ENCODE data around the gene CENPN. TPM values are rescaled to one million over a fixed set of nuclear protein-coding genes. Genes with fewer than 3 reads are reported as not detected.

The CENPN gene
- total RNA-seq, 1 donor from 2014 or later: 31.0 TPM

- DNase-seq (ENCODE audit: extremely low spot score, unreplicated experiment): no peak
- Mint-ChIP-seq H3K4me1 (ENCODE audit: unreplicated experiment) (peaks cover 8% of the 10 kb centered on the region), H3K27ac (peak overlapping the region; percentile 61), H3K27me3 (no peaks in the 10 kb centered on the region), H3K36me3 (peaks cover 13% of the 10 kb centered on the region), H3K9me3 (no peaks in the 10 kb centered on the region), H3K4me3 (peak overlapping the region; percentile 52)
- TF ChIP-seq CTCF (conservative IDR thresholded peaks at IDR 0.05): no peak
Measured at GRCh38 chr16:80996688-80997138, 10.3 kb upstream of the CENPN start.

- no peak for DNase-seq (ENCODE audit: extremely low spot score, unreplicated experiment)
- no peaks in the 10 kb centered on the region for H3K27me3 Mint-ChIP-seq
- peaks cover 8% of the 10 kb centered on the region for H3K4me1 Mint-ChIP-seq (ENCODE audit: unreplicated experiment)
- peak overlapping the region; percentile 61 for H3K27ac Mint-ChIP-seq
- peaks cover 11% of the 10 kb centered on the region for H3K36me3 Mint-ChIP-seq
- H3K9me3 Mint-ChIP-seq: no peaks in the 10 kb centered on the region
- TF ChIP-seq CTCF (conservative IDR thresholded peaks at IDR 0.05): no peak
- H3K4me3 Mint-ChIP-seq: peak overlapping the region; percentile 52
Measured at GRCh38 chr16:80997139-80997798, 9.7 kb upstream of the CENPN start.

GRCh38 chr16:80997964-80998620, 8.9 kb upstream of the CENPN start:
- peaks cover 12% of the 10 kb centered on the region for H3K4me1 Mint-ChIP-seq (ENCODE audit: unreplicated experiment)
- no peaks in the 10 kb centered on the region for H3K27me3 Mint-ChIP-seq
- no peak overlapping the region for H3K27ac Mint-ChIP-seq
- DNase-seq (ENCODE audit: extremely low spot score, unreplicated experiment): no peak
- H3K36me3 Mint-ChIP-seq: peaks cover 11% of the 10 kb centered on the region
- no peak overlapping the region for H3K4me3 Mint-ChIP-seq
- H3K9me3 Mint-ChIP-seq: no peaks in the 10 kb centered on the region
- no peak for TF ChIP-seq CTCF (conservative IDR thresholded peaks at IDR 0.05)

- no peak for DNase-seq (ENCODE audit: extremely low spot score, unreplicated experiment)
- Mint-ChIP-seq H3K9me3 (no peaks in the 10 kb centered on the region), H3K27ac (no peak overlapping the region), H3K27me3 (no peaks in the 10 kb centered on the region), H3K4me1 (ENCODE audit: unreplicated experiment) (peaks cover 31% of the 10 kb centered on the region), H3K4me3 (no peak overlapping the region), H3K36me3 (peaks cover 11% of the 10 kb centered on the region)
- TF ChIP-seq CTCF (conservative IDR thresholded peaks at IDR 0.05): no peak
Measured at GRCh38 chr16:81000873-81001272, 6.1 kb upstream of the CENPN start.

GRCh38 chr16:81001330-81001729, 5.7 kb upstream of the CENPN start:
- H3K36me3 Mint-ChIP-seq: peaks cover 11% of the 10 kb centered on the region
- DNase-seq (ENCODE audit: extremely low spot score, unreplicated experiment): no peak
- no peak overlapping the region for H3K27ac Mint-ChIP-seq
- H3K9me3 Mint-ChIP-seq: no peaks in the 10 kb centered on the region
- no peak for TF ChIP-seq CTCF (conservative IDR thresholded peaks at IDR 0.05)
- no peaks in the 10 kb centered on the region for H3K27me3 Mint-ChIP-seq
- no peak overlapping the region for H3K4me3 Mint-ChIP-seq
- H3K4me1 Mint-ChIP-seq (ENCODE audit: unreplicated experiment): peaks cover 33% of the 10 kb centered on the region

Measured in type B pancreatic cell (in vitro differentiated cells).